Suprapubic skin (tissue), 4 donors: ENCODE data around the gene SRSF1.

Experiments used
- EP300 ChIP-seq: sonication (generic); formaldehyde crosslinking; IDR thresholded peaks from one replicate; pipeline ENCODE4 v1.6.1; 2017; ENCODE audit warnings: antibody characterized with exemption
- POLR2A ChIP-seq, 2 donors: fragments of 450-650 bp; IDR thresholded peaks; one replicate each; pipeline ENCODE4 v1.6.1; 2017; ENCODE audit warnings: antibody characterized with exemption in 2 of 2, mild to moderate bottlenecking in 2 of 2, moderate library complexity in 2 of 2
- POLR2AphosphoS5 ChIP-seq, 3 donors: sonication (generic); formaldehyde crosslinking; IDR thresholded peaks; one replicate each; pipeline ENCODE4 v1.6.1; 2017; ENCODE audit warnings: antibody characterized with exemption in 3 of 3
- TF ChIP-seq, protein P1 (sequence below), 2 donors: fragments of 200-600 bp in 1 of 2; fragments of 450-650 bp in 1 of 2; sonication (generic) in 1 of 2; IDR thresholded peaks; one replicate each; pipeline ENCODE4 v1.5.1; 2016 to 2019; ENCODE audit warnings: antibody characterized with exemption in 2 of 2, mild to moderate bottlenecking in 1 of 2, moderate library complexity in 1 of 2

DNA sequence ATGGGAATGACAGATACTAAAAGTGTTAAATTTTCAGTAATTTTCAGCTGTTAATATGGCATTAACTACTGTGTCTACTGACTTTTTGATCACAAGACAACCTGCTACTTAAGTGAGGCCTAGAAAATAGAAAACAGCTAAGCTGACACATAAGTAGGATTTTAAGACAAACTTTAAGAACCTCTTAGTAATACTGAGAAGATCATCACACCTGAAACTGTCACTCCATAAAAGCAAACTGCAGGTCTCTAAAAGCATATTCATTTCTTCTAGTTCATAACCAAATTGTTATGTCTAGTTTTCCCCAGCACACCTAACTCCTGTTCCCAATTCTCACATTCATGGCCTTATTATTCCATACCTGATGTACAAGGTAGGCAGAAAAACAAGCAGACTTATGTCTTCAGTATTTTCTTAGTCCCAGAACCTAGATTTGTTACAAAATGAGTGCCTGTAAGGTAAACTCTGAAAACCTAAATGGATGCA is 8.0 kb downstream of the SRSF1 start:
- no peak for TF ChIP-seq POLR2A (IDR thresholded peaks at IDR 0.05)
- no peak for TF ChIP-seq EP300
- TF ChIP-seq, protein P1, sequence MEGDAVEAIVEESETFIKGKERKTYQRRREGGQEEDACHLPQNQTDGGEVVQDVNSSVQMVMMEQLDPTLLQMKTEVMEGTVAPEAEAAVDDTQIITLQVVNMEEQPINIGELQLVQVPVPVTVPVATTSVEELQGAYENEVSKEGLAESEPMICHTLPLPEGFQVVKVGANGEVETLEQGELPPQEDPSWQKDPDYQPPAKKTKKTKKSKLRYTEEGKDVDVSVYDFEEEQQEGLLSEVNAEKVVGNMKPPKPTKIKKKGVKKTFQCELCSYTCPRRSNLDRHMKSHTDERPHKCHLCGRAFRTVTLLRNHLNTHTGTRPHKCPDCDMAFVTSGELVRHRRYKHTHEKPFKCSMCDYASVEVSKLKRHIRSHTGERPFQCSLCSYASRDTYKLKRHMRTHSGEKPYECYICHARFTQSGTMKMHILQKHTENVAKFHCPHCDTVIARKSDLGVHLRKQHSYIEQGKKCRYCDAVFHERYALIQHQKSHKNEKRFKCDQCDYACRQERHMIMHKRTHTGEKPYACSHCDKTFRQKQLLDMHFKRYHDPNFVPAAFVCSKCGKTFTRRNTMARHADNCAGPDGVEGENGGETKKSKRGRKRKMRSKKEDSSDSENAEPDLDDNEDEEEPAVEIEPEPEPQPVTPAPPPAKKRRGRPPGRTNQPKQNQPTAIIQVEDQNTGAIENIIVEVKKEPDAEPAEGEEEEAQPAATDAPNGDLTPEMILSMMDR (IDR thresholded peaks at IDR 0.05), result no peak
- TF ChIP-seq POLR2AphosphoS5 (IDR thresholded peaks at IDR 0.05), result no peak
